Adrenal gland (tissue), 5 donors: Measurements from ENCODE around the gene RPL27.

ENCODE experiments used
- POLR2A ChIP-seq, 2 donors: fragments of 450-650 bp; IDR thresholded peaks; one replicate each; pipeline ENCODE4 v1.6.1; 2017; ENCODE audit warnings: antibody characterized with exemption in 2 of 2, mild to moderate bottlenecking in 2 of 2, moderate library complexity in 1 of 2
- TF ChIP-seq, protein P1 (sequence below), 6 experiments: fragments of 450-650 bp in 4 of 6; fragments of 200-600 bp in 2 of 6; sonication (generic) in 1 of 6; IDR thresholded peaks; 1 replicate in 5 of 6; 2 replicates in 1 of 6; pipeline versions ENCODE4 v1.5.1 to v1.8.0; 2016 to 2021; ENCODE audit warnings: antibody characterized with exemption in 6 of 6, mild to moderate bottlenecking in 2 of 6, moderate library complexity in 1 of 6
- donor health status: DM: no; HTN: no; CAD: no.

DNA sequence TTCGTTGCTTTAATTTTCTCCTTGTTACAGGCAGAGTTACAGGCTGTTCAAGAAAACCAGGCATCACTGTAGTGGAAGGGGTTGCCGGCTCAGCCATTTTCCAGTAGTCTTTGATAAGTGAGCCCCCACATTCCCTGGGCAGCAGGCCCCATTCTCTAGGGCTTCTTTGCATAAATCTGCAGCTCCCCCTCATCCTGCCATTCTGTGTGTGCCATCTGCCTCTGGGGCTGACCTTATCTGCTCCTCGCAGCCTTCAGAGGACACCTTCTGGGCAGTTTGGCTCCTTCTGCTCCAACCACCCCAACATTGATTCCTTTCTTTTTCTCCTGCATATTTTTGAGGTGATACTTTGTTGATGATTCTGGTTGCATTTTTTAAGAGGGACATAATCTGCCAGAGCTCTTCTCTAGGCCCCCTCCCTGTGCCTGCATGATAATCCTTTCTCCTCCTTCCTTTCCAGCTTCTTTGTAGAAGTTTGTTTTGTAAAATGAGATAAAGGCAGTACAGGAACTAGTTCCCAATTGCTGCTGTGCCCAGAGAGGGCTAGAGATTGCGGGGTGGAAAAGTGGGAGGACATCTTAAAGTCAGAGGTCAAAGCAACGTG lies 43.9 kb downstream of the RPL27 start:
- TF ChIP-seq, protein P1, sequence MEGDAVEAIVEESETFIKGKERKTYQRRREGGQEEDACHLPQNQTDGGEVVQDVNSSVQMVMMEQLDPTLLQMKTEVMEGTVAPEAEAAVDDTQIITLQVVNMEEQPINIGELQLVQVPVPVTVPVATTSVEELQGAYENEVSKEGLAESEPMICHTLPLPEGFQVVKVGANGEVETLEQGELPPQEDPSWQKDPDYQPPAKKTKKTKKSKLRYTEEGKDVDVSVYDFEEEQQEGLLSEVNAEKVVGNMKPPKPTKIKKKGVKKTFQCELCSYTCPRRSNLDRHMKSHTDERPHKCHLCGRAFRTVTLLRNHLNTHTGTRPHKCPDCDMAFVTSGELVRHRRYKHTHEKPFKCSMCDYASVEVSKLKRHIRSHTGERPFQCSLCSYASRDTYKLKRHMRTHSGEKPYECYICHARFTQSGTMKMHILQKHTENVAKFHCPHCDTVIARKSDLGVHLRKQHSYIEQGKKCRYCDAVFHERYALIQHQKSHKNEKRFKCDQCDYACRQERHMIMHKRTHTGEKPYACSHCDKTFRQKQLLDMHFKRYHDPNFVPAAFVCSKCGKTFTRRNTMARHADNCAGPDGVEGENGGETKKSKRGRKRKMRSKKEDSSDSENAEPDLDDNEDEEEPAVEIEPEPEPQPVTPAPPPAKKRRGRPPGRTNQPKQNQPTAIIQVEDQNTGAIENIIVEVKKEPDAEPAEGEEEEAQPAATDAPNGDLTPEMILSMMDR (IDR thresholded peaks at IDR 0.05): no peak
- no peak for TF ChIP-seq POLR2A (IDR thresholded peaks at IDR 0.05)
